NCI-H1092 treated with DMSO at 0.1 percent for 48 hours (cell line): ENCODE results near the gene RHCE.
"Not testable (repeated sequence)": the region's sequence is repeated elsewhere in the genome, so short reads cannot be mapped to it uniquely, and the experiment has no call there.

Experiments used
- DNase-seq: peaks from one replicate; lab custom pipeline; 2025; lab: John Stamatoyannopoulos, UW

RHCE gene

DNA sequence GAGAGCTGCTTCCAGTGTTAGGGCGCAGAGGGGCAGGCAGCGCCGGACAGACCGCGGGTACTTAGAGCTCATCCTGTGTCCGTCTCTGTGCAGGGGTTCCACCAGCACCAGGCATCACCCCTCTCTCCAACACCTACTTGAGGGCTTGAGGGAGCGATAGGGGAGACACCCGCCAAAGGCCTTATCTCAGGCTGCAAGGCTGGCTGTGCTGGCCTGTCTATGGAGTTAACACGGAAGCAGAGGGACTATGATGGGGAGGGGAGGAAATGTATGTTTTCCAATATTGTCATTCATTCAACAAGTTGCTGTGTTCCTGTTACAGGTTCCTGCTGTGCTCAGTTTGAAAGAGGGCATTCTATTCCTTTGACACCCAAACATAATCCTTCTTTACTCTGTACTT lies at the start of gene RHCE:
Gene RHCE, minus strand, starts transcription at position 111 of the 400 bp plus-strand sequence. Its CDS starts 39 bp downstream, at position 72.
- not testable (repeated sequence) for DNase-seq

DNA sequence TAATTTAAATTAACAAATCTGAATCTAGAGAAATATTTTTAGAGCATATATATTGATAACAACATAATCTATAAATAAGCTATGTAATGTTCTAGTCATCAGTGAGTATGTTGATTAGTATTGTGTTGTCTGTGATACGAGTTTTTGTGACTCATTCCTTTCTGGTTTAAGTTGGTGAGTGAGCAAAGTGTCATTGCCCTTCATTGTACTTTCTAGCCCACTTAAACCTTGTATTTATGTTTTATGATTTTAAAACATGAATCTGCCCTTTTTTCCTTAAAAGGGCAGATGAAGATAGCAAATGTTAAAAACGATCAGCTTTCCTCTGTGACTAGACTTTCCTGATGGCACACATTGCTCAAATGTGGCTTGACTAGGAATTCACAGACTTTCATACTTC lies 48.6 kb upstream of the RHCE start:
- no peak for DNase-seq

DNA sequence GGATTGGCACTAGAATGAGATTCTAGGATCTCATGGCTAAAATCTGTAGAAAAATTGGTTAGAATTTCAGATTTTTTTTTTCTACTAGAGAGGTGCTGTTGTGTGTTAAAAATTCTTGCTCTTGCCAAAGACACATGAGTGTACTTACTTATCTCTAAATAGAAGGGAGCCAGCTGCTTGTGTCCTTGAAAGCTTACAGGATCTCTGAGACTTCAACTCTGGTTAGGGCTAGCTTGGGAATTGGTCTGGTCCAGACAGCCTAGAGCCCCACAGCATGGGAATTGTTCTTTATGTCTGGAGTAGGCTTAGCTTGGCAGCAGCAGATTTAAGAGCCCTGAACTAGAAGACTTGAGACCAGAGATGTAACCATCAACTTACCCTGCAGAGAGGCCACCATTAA lies 47.4 kb upstream of the RHCE start:
- no peak for DNase-seq

DNA sequence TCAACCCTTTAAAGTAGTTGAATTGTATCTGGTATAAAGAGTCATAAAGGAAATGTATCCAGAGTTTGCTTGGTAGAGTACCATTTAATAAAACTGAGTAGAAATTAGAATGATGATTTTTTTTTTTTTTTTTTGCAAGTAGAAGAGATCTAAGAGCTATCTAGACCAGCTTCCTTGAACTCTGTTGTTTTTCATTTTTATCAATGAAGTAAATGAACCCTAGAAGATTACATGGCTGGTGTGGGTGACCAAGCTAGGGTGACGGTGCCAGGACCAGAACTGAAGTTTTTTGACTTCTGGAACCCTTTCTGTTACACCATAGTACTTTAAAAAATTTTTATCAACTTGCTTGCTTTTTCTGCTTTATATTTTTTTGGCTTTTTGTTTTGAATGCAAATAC lies 47.0 kb upstream of the RHCE start:
- no peak for DNase-seq

DNA sequence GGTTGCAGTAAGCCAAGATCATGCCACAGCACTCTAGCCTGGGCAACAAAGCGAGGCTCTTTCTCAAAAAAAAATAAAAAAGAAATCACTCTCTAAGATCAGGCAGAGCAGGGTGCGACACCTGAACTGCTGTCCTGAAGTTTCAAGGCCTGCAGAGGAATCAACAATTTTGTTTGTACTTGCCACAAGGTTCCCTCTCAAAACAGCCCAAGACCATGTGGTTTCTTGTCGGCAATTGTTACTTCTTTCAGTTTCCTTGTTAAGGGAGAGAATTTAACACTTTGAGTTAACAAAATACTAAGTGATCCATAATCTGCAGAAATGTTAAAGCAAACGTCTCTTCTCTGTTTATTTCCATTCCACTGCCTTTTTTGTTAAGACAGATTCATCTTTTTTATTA lies 46.6 kb upstream of the RHCE start:
- no peak for DNase-seq

DNA sequence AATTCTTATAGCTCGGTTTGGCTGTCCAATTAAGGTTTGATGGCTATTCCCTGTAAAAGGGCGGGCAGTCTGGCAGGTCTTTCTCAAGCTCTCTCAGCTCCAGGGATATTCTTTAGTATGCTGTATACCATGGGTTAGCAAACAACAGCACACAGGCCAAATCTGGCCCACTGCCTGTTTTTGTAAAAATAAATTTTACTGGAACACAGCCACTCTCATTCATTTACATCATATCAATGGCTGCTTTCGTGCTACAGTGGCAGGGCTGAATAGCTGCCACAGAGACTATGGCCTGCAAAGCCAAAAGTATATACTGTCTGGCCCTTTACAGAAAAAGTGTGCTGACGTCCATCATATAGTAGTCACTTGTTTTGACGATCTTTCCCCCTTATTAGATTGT lies 42.1 kb upstream of the RHCE start:
- peak; percentile 62 for DNase-seq

DNA sequence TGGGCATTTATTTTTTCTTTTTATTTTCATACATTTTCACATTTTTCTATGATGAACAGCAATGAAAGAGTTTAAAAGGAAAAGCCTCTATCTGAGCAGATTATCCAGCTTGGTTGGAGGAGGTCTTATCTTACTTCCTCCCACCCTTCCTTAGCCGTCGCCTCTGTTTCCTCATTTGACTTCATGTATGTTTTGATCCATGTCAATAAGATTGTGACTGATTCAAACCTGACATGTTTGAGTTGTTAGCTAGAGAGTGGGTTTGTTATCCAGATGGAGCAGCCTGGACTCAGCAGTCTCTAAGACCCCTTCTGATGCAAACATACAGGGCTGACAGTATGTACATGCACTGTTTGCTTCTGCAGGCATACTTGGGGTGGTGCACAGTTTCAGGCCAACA lies 41.2 kb upstream of the RHCE start:
- no peak for DNase-seq

DNA sequence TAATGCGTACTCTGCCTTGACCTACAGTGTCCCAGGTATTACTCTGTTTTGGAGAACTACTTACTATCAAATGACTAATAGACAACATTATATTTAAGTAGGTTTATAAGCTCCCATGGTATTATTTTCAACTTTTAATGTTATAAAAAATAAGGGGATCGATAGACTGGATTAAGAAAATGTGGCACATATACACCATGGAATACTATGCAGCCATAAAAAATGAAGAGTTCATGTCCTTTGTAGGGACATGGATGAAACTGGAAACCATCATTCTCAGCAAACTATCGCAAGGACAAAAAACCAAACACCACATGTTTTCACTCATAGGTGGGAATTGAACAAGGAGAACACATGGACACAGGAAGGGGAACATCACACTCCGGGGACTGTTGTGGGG lies 40.2 kb upstream of the RHCE start:
- DNase-seq = not testable (repeated sequence)

DNA sequence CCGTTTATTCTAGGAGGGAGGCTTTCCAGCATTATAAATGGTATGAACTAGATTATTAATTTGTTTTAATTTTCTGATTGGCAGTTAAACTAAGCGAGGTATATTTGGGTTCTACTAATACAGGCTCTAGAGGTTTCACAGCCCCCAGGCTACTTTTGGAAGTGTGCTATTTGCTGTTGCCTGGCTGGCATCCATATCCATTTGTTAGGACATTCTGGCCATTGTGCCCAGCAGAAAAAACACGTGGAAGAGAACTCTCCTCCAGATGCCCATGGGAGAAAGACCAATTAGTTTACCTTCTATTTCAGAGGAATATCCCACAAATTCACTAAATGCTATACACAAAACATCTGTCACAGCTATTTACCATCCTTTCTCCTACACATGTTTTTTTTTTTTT lies 39.4 kb upstream of the RHCE start:
- no peak for DNase-seq

DNA sequence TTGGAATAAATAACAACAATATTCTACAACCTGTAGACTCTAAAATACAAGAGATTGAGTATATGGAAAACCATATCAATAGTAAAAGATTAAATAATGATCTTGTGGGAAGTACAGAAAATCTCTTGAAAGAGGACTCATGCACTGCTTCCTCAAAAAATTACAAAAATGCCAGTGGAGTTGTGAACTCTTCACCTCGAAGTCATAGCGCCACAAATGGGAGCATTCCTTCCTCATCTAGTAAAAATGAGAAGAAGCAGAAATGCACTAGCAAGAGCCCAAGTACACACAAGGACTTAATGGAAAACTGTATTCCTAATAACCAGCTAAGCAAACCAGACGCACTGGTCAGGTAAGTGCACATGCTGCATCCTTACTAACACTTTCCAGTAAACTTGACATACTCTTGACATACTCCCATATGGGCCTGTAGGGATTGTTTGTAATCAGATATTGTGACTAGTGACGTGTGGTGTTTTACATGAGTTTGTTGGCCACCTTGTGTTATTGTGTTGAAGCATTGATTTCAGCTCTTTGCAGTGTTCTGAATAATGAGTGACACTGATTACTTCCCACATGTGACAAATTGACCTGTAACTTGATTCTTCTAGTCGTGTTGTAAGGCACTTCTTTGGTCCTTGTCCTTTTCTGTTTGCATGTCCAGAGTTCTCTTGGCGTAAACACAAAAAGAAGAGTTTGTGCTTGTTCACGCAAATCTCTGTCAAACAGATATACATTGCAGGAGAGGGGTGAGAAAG lies 38.1 kb upstream of the RHCE start:
- no peak for DNase-seq

DNA sequence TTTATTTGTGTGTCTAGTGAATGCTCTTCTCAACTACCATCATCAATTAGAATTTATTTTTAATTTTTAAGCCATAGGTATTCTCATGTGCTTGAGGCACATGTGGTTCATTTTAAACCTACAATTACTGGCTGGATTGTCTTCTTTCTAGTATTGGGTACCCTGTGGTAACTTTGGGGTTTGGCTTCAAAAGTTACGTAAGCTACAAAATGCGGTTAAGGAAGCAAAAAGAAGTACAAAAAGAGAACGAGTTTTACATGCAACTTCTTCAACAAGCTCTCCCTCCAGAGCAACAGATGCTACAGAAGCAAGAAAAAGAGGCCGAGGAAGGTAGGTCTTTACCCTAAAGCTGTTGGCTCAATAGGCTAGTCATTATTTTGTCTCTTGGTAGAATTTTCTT lies 35.9 kb upstream of the RHCE start:
- DNase-seq = no peak

DNA sequence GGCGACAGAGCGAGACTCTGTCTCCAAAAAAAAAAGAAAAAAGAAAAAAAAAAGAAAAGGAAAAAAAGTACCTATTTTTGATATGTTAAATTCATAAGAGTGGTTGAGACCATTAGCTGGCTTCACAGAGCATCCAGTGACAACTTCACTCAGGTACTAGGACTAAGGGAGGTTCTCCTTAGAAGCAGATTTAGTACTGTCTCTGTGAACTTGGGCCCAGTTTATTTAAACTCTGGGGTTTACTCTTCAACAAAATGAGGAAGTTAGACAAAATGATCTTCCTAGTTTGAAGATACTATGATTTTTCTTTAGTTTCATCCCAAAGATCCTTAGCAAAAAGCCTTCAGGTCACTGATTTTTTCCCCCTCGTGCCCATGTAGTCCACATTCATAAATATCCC lies 31.3 kb upstream of the RHCE start:
- DNase-seq = no peak

DNA sequence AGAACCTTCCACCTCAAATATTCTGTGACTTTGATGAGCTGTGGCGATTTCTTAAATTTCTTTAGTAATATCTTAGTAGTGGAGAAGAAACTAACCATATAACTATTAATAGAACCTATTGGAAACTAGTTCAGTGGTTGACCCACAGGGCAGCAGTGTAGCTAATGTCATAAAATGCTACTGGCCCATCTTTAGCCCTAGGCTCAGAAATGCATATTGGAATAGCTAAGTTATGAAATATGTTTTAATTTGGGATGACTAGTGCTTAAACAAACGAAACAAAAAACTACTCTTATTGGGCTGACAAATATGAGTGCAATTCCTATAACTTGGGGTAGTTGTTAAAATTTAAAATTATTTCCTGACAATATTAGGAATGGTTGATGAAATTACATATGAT lies 30.3 kb upstream of the RHCE start:
- no peak for DNase-seq

DNA sequence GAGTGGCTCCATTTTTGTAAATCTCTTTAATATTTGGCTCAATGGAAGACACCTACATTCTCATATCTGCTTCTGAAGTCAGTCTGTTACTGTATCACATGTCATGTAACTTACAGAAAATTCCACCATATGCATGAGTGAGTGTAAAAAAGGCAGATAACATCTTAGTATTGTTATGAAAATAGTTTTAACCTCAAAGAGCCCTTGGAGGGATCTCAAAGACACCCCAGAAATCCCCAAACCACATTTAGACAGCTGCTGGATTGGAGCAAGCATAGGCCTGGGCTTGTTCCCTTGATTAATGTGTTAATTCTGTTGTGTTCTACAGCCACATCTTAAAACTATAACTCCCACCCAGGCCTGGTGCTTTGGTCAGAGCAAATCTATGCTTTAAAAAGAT lies 26.9 kb upstream of the RHCE start:
- no peak for DNase-seq

DNA sequence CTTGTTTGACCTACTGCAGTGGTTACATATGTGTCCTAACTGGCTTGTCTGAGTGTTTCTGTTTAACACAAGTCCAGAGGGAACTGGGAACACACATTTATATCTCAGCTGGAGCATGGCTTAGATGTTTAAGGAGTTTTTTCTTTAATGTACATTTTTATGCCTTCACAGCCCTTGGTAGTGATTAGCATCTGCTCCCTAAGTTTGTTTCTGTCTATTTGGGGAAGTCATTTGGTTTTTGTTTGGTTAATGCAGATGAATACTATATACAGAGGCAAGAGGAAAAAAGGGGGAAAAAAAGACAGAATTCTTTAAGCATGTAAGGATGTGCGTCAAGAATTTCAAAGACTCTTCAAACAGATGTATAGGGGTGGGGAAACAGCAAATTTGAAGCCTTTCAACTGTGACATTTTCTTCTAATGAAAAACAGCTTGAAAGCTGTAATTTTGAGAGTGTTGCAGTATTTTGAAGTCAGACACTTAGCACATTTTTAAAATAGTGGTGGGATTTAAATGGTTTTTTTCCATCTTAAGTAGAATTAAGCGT lies 25.4 kb upstream of the RHCE start:
- no peak for DNase-seq

DNA sequence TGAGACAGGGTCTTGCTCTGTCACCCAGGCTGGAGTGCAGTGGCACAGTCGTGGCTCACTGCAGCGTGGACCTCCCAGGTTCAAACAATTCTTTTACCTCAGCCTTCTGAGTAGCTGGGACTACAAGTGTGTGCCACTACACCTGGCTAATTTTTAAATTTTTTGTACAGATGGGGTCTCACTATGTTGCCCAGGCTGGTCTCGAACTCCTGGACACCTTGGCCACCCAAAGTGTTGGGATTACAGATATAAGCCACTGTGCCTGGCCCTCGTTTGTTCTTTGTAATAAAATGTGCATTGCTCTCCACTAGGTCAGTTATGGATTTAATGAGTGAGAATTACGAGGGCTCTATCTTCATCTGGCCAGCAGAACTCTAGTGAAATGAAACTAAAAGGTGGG lies 24.0 kb upstream of the RHCE start:
- not testable (repeated sequence) for DNase-seq

DNA sequence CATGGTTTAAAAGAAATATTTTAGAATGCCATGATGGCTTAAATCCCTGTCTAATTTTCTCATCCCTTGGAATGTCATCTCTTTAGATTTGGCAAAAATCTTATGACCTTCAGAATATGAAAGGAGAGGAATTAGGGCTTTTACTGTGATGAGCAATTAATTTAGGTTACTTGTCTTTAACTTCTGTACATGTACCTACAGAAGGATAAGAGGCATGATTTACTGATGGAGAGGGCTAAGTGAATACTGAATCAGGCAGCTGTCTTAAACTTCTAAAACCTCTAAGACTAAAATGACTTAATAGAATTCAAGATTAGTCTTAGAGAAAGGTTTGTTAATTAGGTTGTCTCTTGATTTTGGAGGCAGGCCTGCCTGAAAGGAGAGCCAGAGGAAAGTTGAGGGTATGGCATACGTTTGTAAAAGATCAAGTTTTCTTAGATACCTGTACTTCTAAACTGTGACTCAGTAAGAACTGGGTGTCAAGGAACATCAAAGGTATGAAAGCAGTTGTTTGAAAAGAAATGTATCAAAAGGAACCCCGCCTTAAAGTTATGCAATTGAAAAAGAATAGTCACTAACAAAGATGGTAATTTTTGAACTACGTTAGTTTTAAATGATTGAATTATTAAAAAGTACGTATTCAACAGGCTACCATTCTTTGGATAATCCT lies 22.5 kb upstream of the RHCE start:
- DNase-seq = no peak

DNA sequence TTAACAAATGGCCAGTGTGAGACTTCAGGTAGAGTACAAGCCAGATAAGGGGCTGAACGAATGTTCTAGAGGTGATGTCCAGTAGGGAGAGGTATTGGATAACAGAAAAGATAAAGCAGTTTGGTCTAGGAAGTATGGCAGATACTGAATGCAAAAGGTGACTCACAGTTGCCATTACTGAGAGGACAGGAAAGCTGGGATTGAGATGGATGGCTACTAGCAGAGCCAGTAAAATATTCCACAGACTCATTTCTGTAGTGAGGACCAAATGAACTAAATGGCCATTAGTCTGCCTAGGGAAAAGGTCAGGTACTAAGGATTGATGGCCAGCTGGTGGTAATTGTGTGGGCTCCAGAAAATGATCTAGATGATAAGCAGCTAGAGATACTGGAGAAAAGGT lies 21.6 kb upstream of the RHCE start:
- no peak for DNase-seq

DNA sequence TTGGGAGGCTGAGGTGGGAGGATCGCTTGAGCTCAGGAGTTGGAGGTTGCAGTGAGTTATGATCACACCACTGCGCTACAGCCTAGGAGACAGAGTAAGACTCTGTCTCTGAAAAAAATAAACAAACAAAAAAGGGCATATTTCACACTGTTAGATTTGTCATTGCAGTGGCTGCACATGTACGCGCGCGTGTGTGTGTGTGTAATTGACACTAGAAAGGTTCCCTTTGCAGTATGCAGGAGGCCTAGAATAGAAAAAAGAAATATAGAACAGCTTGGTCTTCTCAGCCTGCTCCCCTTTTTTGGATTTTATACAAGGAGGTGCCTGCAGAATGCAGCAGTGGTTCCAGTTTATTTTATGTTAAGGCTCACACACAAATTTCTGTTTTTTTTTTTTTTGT lies 18.7 kb upstream of the RHCE start:
- DNase-seq = no peak

DNA sequence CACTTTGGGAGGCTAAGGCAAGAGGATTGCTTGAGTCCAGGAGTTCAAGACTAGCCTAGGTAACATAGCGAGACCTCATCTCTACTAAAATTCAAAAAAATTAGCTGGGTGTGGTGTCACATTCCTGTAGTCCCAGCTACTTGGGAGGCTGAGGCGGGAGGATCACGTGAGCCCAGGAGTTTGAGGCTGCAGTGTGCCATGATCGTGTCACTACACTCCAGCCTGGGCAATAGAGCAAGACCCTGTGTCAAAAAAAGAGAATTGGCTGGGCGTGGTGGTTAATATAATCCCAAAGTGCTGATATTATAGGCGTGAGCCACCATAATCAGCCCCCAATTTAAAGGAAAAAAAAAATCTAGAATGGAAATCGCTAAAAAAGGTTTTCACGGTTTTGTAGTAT lies 17.0 kb upstream of the RHCE start:
- no peak for DNase-seq

DNA sequence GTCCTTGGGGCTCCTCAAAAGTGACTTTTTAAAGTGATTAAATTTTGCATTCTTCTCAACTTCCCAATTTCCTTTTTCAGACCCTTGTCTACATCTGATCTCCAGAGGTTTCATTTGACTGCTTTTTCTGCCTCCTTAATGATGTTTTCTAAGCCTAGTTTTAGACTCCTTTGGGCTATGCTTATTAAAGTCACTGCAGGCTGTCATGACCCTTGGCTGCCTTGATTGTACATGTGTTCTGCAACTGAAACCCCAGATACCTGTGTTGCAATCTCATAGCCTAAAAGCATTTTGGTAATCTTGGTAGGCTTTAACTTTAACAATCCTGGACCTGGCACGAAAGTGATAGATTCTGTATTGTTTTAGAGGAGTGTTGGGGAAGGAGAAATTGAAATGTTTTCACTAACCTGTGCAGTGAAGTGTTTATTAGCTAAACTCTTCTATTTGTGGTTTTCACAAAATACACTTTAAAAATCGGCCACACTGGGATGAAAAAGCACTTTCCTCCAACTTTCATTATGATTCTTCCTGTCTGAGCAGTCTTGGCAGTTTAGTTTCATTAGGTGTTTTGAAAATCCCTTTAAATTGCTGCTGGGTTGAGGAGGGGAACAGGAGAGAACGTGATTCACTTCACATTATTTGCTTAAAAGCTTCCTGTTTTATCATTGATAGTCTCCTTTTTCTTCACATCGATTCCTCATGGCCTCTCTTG lies 14.9 kb upstream of the RHCE start:
- DNase-seq = no peak

DNA sequence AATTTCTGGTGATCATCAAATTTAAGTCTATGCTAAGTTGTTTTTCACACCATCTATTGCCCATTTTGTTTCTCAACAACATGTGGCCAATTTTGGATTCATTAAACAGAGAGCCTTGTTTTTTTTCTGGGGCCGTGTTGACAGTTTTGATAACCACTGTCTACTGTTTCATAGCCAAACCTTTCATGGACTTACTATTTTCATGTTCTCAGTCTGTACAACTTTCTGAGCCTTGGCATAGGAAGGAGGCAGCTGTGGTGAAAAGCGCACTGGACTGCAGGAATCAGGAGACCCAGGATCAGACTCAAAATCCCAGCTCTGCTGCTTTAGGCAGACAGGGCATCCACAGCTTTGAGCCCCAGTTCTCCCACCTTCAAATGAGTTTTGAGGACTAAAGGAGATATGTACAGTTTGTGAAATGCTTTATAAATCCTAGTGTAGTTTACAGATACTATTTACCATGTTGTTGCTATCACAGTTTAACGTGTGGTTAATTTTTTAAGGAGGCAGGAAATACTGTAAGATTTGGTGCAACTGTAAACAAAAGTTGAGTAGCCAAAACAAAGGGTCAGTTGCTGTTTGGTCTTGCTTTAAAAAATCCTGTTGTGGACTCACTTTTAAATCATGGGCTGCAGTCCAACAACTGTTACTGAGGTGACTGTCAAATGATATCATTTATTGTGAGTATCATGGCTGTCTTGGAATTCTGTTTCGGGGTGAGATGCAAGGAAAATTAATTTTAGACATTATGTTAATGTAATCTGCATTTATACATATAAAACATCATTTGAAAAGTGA lies 13.0 kb upstream of the RHCE start:
- no peak for DNase-seq
